NCI-H2107 treated with DMSO at 0.1 percent for 48 hours (cell line): ENCODE results near the gene ITGAL.
A peak's percentile ranks its signal among the peaks of the same experiment; 100 is the strongest.

Experiments used
- DNase-seq: peaks from one replicate; lab custom pipeline; 2025; ENCODE audit not compliant: unreplicated experiment; lab: John Stamatoyannopoulos, UW

Gene ITGAL

DNA sequence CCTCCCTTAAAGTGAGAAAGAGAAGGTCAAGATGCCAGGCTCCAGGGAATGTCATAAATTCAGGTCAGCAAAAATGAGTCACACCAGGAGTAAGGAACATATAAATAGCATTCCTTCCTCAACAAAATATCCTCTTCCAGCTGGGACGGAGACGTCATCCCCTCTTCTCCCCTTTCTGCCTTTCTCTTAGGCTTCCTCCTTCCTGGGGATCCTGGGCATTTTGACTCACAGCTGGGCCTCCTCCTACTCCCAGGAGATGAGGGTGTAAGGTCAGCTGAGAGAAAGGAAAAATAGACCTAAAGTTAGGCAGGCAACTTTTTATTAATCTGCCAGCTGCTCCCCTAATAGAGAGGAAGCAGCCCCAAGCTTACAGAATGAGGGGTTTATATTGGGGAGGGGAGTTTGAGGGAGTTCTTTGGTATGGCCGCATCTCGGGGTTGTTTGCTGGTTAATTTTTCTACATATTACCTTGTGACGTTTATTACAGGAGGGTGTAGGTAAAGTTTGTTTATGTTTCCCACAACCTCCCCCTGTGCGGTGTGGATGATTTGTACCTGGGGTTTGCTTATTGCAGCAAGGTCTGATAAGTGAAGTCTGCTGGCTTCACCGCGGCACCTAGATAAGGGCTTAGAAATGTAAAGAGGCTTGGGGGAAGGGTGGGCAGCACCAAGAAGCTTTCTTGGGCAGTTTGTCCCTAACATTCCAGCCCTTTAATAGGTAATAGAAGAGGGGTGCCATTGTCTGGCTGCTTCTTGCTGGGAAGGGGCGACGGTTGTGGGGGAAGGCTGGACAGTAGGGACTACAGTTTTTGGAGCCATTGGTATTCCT, 69.2 kb downstream of the ITGAL start:
- no peak for DNase-seq

DNA sequence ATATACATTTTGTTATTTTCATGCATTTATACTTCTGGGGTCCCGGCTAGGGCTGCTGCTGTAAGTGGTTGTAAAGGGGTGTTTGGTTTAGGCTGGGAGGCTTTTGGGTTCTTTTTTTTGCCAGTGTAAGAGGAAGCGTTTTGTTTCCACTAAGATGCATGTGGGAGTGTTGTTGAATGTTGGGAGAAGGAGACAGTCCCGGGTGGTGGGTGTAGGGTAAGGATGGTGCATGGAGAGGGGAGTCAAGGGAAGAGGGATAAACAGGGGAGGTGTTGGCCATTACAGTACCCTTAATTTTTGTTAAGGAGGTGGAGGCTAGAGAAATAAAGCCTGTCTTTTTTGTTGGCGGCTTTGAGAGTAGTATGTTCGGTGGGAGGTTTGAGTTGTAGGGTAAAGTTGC, 70.5 kb downstream of the ITGAL start:
- DNase-seq, result no peak

DNA sequence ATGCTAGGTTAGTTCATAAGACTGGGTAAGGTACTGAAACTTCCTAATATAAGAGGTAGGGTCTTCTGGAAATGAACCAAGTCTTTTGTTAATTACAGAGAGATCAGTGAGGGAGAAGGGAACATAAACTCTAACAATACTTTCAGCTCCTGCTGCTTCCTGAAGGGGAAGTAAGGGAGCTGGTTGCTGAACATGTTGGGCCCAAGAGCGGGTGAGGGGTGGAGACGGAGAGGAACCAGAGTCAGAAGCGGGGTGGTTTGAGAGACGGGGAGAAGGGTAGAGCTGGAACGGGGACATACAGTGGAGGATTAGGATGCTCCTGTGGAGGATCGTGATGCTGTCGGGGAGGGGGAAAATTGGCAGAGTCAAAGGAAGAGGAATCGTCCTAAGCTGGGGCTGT, 73.6 kb downstream of the ITGAL start:
- no peak for DNase-seq

DNA sequence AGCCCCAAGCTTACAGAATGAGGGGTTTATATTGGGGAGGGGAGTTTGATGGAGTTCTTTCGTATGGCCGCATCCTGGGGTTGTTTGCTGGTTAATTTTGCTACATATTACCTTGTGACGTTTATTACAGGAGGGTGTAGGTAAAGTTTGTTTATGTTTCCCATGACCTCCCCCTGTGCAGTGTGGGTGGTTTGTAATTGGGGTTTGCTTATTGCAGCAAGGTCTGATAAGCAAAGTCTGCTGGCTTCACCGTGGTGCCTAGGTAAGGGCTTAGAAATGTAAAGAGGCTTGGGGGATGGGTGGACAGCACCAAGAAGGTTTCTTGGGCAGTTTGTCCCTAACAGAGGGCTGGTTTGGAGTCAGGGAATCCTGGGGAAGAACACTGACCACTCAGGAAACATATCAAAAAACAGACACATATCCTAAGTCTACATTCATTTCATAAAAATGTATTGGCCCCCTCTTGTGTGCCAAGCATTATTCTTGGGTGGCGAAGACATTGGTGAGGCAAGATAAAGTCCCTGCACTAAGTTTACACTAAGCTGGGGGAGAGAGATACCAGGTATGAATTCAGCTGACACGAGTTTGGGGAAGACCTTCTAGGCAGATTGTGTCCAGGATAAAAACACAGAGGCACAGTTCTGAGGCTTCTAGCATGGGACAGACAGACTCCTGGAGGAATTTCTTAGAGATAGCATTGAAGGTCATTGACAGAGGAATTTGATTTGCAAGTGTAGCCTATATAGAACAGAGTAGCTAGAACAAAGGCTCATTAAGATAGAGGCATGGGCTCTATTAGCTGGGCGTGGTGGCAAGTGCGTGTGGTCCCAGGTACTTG, 76.1 kb downstream of the ITGAL start:
- no peak for DNase-seq

DNA sequence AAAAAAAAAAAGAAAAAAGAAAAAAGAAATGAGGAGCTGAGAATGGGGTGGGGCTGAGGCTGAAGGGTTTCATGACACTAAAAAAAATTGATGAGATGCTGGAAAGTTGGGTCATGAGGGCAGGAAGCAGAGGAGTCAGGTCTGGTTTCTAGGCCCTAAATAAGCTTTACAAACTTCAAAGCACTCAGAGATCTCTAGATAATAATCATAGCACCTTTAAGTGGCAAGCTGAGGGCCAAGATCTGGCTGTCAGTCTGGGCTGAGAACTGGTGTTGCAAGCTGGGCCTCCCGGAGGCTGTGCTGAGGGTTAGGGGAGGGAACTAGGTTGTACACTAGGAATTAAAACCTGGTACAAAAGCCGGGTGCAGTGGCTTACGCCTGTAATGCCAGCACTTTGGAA, 79.2 kb downstream of the ITGAL start:
- no peak for DNase-seq

DNA sequence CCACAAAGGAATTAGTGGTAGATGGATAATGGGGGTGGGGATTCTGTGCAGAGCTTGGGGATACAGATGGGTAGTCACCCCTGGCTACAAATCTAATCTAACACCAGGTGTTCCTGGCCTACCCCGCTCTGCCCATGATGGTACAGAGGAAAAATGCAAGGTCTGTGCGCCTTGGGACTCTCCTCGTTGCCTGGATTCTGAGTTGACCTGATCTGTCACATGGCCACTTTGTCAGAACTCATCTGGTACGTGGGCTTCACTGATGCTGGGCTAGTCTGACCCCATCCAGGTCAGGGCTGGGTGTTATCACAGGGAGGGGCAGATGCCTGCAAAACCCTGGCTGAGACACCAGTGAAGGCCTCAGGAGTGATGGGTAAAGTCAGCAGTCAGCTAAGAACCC, 80.4 kb downstream of the ITGAL start:
- DNase-seq, result no peak

DNA sequence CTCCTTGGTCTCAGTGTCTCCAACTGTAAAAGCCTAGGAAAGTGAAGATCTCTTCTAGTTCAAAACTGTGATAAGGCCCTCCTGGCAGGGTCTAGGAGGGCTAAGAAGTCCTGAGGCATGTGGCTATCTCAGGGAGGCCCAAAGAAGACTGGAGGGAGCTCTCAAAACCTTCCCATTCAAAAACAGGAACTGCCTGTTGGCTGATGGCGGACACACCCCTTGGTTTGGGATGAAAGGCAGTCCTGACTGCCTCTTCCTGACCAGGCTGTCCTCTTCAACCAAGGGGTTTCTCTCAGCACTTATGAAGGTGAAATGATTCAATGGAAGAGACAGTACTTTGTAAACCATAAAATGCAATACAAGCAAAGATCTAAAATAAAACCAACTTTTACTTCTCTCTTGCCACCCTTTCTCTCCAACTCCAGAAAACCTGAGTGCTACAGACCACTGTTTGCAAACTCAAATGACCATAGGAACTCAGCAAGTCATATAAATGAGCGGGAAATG, 80.9 kb downstream of the ITGAL start:
- no peak for DNase-seq

DNA sequence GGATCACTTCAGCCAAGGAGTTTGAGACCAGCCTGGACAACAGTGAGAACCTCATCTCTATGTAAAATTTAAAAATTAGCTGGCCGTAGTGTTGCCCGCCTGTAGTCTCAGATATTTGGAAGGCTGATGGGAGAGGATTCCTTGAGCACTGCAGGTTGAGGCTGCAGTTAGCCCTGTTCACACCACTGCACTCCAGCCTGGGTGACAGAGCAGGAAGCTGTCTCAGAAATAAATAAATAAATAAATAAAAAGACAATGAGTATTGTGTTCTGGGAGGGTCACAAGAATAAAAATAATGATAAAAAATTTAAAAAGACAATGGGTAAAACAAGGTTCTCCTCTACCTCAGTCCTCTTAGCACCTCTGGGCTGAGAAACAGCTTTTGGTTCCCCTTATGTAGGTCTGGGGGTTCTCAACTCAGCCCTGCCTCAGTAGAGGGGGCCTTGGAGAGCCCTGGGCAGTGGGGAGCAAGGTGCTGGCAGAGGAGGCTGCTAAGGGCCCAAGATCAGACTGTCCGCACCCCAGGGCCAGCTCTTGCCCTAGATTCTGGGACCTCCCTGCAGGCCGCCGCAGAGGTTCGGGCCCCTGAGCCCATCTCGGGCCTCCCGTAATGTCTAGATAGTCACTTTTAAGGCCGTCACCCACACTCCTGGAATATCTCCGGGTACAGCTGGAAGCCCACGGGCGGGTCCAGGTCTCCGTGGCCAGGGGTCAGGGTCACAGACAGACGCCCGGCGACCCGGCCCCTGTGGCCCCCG, 82.2 kb downstream of the ITGAL start:
- DNase-seq, result no peak

DNA sequence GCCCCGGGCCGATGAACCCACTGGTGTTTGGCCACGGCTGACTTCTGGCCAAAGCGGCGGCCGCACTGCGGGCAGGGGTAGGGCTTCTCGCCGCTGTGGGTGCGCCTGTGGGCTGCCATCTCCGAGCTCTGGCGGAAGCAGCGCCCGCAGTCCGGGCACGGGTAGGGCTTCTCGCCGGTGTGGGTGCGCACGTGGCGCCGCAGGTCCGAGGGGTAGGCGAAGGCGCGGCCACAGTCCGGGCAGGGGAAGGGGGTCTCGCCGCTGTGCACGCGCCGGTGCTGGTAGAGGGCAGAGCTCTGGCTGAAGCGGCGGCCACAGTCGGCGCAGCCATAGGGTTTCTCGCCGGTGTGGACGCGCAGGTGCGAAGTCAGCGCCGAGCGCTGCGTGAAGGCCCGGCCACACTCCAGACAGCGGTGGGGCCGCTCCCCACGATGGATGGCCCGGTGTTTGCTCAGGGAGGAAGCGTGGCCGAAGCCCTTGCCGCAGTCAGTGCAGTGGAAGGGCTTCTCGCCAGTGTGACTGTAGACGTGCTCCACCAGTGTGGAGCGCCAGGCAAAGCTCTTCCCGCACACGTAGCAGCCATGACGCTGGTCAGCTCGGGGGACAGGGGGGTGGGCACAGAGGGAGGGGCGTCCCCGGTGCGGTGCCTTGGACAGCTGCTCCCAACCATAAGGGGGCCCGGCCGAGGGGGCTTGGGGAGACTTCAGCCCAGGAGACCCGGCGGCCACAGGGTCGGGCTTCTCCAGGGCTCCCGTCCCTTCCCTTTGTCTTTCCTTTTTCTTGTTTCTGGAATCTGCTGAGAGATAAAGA, 83.0 kb downstream of the ITGAL start:
- no peak for DNase-seq

DNA sequence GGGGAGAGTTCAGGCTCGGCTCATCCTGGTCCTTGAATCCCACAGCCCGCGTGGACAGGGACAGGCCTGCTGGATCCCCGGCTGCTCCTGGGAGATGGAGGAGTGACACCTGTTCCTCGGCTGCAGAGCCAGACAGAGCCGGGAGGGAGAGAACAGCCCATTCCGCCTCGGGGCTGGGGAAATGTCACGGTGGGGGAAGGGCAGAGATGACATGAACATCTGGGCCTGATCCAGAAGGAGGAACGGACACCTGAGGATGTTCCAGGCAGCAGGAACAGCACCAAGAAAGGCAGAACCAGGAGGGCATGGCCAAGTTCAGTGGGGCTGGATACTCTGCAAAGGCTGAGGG, 83.6 kb downstream of the ITGAL start:
- DNase-seq, result no peak

DNA sequence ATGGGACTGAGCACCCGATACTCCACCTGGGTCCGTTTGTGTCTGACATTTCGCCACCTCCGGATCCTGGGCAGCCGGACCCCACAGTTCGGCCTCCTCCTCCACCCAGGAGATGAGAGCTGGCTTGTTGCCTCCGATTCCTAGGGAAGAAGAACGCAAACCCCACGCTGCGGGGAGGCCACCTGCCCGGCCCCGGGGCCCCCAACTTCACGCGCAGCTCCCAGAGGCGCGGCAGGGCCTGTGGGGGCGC, 85.1 kb downstream of the ITGAL start:
- no peak for DNase-seq

DNA sequence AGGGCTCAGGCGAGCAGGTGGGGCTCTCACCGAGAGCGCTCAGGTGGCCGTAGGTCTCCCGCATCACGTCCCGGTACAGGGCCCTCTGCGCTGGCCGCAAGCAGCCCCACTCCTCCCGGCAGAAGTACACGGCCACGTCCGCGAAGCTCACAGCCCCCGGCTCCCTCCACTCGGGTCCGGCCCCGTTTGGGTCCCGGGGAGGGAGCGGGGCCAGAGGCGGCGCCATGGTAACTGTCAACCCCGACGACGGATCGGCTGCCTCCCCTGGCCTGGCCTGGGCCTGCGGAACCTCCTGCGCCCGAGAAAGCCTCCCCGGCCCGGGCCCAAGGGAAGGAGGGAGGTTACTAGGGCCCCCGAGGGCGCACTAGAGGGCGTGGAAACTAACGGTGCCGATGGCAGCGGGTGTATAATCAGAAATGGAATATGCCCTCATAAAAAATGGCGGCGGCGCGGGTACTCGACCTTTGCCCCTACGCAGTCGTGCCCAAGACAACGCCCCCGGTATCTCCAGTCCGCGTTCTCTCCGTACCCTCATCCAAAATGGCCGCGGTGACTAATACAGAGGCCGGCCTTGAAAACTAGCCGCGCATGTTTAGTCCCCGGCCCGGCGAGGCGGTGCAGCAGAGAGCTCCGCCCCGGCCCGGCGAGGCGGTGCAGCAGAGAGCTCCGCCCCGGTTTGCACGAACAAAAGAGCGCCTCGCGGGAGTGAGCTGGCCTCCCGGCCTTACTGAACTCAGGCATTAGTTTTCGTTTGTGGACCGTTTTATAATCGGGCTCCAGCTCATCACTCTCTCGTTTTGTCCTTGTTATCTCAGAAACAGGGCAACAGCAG, 85.6 kb downstream of the ITGAL start, which contains the start of gene ZNF764:
Gene ZNF764, minus strand, starts transcription at position 418 of the 832 bp plus-strand sequence. Its CDS starts 192 bp downstream, at position 226.
- DNase-seq, result peak; percentile 95

DNA sequence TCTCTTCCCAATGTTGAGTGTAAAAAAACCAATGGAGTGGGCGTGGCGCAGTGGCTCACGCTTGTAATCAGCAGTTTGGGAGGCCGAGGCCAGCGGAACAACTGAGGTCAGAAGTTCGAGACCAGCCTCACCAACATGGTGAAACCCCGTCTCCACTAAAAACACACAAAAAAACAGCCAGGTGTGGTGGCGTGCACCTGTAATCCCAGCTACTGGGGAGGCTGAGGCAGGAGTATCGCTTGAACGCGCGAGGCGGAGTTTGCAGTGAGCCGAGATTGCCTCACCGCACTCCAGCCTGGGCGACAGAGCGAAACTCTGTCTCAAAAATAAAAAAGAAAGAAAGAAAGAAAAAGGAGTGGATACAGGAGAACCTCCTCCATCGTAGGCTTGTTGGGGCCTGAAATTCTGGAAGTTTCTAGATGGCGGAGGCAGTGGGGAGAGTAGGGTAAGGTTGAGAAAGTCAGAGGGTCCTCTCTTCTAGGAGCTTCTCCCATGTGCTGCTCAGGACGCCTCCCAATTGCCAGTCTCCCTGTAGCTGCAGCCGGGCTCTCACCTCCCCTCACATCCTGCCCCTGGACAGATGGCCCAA, 86.3 kb downstream of the ITGAL start:
- DNase-seq, result no peak

DNA sequence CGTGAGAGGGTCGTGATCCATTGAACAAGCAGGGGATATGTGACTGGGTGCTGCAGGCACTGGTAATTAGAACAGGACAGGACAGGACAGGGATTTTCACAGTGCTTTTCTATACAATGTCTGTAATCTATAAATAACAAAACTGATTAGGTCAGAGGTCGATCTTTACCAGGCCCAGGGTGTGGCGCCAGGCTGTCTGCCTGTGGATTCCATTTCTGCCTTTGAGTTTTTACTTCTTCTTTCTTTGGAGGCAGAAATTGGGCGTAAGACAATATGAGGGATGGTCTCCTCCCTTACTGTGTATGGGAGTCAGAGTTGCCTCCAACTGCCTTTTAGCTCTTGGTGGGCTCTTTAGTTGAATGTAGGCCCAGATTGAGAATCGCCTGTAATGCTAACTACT, 87.1 kb downstream of the ITGAL start:
- DNase-seq, result no peak

DNA sequence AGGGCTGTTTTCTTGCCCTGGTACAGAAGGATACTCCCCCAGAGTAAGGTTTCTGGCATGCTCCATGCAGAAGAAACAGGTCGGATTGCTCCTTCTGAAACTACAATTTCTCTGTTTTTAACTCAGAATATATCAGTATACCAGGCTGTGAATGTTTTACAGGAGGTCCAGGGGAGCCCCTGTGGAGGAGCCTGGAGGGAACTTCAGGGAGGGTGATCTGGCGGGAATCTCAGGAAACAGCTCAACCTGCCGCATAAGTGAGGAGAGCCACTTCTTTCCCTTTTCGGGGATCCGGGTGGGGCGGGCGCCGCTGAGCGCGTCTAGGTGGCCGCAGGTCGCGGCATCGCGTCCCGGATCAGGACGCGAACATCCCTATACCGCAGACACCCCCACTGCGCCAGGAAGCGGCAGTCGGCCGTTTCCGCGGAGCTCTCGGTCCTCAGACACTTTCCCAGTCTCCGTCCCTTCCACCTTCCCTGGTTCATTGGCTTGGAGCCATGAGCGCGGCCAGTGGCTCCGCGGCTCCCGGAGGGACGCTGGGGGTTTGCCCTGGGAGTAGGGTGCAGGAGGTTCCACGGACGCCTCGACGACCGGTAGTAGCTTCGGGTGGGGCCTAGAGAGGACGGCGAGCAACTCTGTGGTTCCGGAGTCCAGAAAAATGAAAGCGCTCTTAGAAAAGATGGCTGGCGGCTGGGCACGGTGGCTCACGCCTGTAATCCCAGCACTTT, 88.7 kb downstream of the ITGAL start:
- DNase-seq, result no peak

DNA sequence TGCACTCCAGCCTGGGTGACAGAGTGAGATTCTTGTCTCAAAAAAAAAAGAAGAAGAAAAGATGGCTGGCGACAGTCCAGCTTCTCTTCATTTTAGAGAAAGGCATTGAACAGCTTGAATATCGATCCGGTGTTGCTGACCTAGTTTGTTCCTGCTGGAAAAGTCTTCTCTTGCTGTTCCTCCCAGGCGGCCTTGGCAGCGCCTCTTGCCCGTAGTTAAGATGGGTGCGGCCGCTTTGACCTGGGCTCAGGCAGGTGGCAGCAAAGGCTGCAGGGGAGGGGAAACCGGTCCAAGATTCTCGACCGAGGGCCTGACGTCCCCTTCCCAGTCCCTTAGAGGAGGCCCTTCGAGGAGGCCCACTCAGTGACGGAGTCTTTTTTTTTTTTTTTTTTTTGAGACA, 89.5 kb downstream of the ITGAL start:
- no peak for DNase-seq

DNA sequence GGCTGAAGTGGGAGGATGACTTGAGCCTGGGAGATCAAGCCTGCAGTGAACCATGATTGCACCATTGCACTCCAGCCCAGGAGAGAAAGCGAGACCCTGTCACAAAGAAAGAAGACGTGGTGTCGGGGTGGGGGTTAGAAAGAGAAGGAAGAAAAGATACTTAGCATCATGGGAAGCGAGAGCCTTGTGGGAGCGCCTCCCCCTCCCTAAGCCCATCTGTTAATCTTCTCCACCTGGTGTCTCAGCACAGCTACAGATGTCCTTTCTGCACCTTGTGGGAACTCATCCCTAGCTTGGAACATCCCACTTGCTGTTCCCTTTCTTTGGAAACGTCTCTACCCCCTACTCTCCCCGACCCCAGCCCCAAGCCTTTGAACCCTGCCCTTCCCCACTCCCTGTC, 93.0 kb downstream of the ITGAL start:
- DNase-seq, result no peak

DNA sequence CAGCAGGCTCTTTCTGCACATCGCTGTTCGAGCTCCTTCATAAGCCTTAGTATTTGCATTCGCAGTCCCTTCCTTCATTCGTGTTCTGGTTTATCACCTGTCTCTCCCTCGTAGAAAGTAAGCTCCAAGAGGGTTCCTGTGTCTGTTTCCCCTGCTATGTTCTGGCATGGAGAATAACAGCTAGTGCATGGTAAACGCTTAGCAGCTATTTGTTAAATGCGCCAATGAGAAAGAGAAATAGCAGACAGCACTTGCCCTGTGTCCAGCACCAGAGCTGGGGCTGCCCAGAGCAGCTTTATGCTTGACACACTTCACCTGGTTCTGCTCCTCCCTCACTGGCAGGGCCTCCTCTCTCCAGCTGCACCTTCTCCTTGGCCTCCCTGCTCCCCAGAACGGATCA, 93.4 kb downstream of the ITGAL start:
- no peak for DNase-seq

DNA sequence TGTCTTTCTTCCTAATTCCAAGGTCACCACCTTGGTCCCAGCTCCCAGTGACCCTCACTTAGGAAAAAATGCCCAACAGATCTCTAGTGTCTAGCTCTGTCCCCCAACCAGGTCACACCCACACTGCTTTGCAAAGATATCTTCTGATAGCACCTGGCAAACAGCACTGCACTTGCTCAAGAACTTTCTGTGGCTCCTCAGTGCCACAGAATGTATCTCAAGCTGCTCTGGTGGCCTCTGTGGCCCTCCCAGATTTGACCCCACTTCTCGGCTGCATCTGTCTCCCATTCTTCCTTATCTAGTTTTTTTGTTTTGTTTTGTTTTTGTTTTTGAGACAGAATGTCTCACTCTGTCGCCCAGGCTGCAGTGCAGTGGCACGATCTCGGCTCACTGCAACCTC, 94.0 kb downstream of the ITGAL start:
- DNase-seq, result no peak
